ENCODE results near the gene CPHXL2.

CPHXL2 gene

DNA sequence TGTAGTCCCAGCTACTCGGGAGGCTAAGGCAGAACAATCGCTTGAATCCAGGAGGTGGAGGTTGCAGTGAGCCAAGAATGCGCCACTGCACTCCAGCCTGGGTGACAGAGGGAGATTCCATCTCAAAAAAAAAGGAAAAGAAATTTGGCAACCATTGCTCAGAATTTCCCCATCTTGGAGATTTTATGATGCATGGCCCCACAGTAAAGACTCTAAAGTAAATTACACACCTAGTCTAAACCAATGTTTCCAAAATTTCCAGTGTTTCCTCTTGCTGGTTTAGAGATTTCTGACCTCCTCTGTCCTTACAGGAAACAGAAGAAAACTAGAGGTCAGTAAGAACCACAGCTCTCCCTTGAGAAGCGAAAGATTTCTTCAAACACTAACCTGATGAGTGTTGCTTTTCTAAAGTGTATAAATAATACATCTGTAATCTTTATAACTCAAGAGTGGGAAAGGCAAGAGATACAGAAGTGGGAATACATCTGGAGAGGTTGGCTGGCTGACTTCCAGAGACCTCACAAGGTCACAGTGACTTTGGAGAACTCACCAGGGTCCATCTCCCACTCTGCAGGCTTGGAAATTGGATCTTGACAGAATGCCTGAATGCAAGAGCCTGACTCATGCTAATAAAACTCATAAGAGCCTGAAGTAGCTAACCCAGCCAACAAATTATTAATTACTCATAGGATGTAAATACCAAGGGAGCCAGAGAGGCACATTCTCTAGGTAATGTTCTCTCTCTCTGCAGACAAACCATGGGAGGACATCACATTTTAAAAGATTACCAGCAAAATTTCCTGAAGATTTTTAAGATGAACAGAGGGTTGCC is 62.5 kb downstream of the CPHXL2 start:
- Histone ChIP-seq H3K27me3 (replicated peaks) (no peaks in the 10 kb centered on the region), H3K4me3 (ENCODE audit: low read depth, low read length) (no peak overlapping the region), H3K27ac (no peak overlapping the region), H3K36me3 (replicated peaks) (peaks cover 38% of the 10 kb centered on the region)
- TF ChIP-seq, protein P1, sequence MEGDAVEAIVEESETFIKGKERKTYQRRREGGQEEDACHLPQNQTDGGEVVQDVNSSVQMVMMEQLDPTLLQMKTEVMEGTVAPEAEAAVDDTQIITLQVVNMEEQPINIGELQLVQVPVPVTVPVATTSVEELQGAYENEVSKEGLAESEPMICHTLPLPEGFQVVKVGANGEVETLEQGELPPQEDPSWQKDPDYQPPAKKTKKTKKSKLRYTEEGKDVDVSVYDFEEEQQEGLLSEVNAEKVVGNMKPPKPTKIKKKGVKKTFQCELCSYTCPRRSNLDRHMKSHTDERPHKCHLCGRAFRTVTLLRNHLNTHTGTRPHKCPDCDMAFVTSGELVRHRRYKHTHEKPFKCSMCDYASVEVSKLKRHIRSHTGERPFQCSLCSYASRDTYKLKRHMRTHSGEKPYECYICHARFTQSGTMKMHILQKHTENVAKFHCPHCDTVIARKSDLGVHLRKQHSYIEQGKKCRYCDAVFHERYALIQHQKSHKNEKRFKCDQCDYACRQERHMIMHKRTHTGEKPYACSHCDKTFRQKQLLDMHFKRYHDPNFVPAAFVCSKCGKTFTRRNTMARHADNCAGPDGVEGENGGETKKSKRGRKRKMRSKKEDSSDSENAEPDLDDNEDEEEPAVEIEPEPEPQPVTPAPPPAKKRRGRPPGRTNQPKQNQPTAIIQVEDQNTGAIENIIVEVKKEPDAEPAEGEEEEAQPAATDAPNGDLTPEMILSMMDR (IDR thresholded peaks at IDR 0.05; ENCODE audit: low read depth, low read length, missing control alignments) = no peak
- peak; percentile 29 for DNase-seq
- in situ Hi-C loops (cut with HindIII; ENCODE audit: low pct_ligation_motif_present, low sequenced_read_pairs) = no loop called here
